IMR-90 (cell line): ENCODE measurements around the gene PAGE1.

Experiments used
- FOS ChIP-seq: fragments of 150-350 bp; IDR thresholded peaks from 2 replicates; pipeline ENCODE4 v1.6.1; 2016; ENCODE audit warnings: low read depth, low read length
- MAFK ChIP-seq: IDR thresholded peaks from 2 replicates; pipeline ENCODE4 v1.6.1; 2012; ENCODE audit warnings: low read depth, low read length, improper control_type of control experiment
- MXI1 ChIP-seq: IDR thresholded peaks from 2 replicates; pipeline ENCODE4 v1.6.1; 2012; ENCODE audit warnings: low read depth, mild to moderate bottlenecking, low read length, moderate library complexity, borderline replicate concordance
- NFE2L2 ChIP-seq: fragments of 150-350 bp; IDR thresholded peaks from 2 replicates; pipeline ENCODE4 v1.6.1; 2016; ENCODE audit warnings: low read depth, mild to moderate bottlenecking, low read length
- POLR2A ChIP-seq: IDR thresholded peaks from 2 replicates; pipeline ENCODE4 v1.6.1; 2012; ENCODE audit warnings: mild to moderate bottlenecking, low read depth, low read length
- RAD21 ChIP-seq: IDR thresholded peaks from 2 replicates; pipeline ENCODE4 v1.6.1; 2012; ENCODE audit warnings: low read length, improper control_type of control experiment
- RFX5 ChIP-seq: IDR thresholded peaks from 2 replicates; pipeline ENCODE4 v1.8.0; 2012; ENCODE audit warnings: low read depth, mild to moderate bottlenecking, low read length, moderate library complexity
- SMC3 ChIP-seq: fragments of 150-350 bp; IDR thresholded peaks from 2 replicates; pipeline ENCODE4 v1.6.1; 2016; ENCODE audit warnings: low read depth, mild to moderate bottlenecking, antibody characterized with exemption, low read length, moderate library complexity
- TF ChIP-seq, protein P1 (sequence below): conservative IDR thresholded peaks from 2 replicates; pipeline ENCODE4 v1.5.1; 2012; ENCODE audit warnings: mild to moderate bottlenecking, low read depth, low read length, improper control_type of control experiment
- TF ChIP-seq, protein P2 (sequence below): fragments of 150-350 bp; IDR thresholded peaks from 2 replicates; pipeline ENCODE4 v1.6.1; 2017; ENCODE audit warnings: mild to moderate bottlenecking, antibody characterized with exemption, low read length, low read depth

DNA sequence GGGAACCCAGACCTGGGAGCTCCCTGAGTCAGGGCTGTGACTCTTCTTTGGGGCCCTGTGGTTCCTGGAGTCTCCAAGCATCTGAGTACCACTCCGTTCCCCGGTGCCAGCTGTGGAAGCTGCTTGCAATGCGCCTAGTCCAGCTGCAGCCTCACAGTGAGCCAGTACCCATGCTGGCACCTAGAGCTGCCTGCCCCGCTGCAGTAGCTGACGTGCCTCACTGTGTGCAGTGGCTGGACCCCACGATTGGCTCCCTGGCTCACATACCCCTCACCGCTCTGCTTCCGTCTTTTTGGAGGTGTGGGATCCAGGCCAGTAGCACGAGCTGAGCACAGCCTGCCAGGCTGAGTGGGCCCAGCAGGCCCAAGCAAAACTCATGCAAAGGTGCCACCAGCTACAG, 32.1 kb upstream of the PAGE1 start:
- TF ChIP-seq RFX5 (no peak), RAD21 (no peak), NFE2L2 (no peak), POLR2A (no peak), SMC3 (no peak), MXI1 (no peak), MAFK (no peak), FOS (no peak)
- TF ChIP-seq, protein P1, sequence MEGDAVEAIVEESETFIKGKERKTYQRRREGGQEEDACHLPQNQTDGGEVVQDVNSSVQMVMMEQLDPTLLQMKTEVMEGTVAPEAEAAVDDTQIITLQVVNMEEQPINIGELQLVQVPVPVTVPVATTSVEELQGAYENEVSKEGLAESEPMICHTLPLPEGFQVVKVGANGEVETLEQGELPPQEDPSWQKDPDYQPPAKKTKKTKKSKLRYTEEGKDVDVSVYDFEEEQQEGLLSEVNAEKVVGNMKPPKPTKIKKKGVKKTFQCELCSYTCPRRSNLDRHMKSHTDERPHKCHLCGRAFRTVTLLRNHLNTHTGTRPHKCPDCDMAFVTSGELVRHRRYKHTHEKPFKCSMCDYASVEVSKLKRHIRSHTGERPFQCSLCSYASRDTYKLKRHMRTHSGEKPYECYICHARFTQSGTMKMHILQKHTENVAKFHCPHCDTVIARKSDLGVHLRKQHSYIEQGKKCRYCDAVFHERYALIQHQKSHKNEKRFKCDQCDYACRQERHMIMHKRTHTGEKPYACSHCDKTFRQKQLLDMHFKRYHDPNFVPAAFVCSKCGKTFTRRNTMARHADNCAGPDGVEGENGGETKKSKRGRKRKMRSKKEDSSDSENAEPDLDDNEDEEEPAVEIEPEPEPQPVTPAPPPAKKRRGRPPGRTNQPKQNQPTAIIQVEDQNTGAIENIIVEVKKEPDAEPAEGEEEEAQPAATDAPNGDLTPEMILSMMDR: no peak
- TF ChIP-seq, protein P2, sequence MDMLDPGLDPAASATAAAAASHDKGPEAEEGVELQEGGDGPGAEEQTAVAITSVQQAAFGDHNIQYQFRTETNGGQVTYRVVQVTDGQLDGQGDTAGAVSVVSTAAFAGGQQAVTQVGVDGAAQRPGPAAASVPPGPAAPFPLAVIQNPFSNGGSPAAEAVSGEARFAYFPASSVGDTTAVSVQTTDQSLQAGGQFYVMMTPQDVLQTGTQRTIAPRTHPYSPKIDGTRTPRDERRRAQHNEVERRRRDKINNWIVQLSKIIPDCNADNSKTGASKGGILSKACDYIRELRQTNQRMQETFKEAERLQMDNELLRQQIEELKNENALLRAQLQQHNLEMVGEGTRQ: no peak
